Ascending aorta (tissue), 2 donors: ENCODE results near the gene DRAP1. TPM values are rescaled to one million over a fixed set of nuclear protein-coding genes. Genes with fewer than 3 reads are reported as not detected.
A peak's percentile ranks its signal among the peaks of the same experiment; 100 is the strongest.

Experiments used
- DNase-seq, 2 donors: peaks; one replicate each; pipeline ENCODE4 v3.0.0-alpha.2; 2019; ENCODE audit warnings: low spot score in 2 of 2
- H3K27ac ChIP-seq, 2 donors: fragments of 200-600 bp; sonication (generic); one replicate each; pipeline ENCODE4 v1.5.1; 2016 to 2017; ENCODE audit warnings: mild to moderate bottlenecking in 1 of 2
- H3K27me3 ChIP-seq: fragments of 200-600 bp; sonication (generic); one replicate; pipeline ENCODE4 v1.5.1; 2017
- H3K36me3 ChIP-seq, 2 donors: fragments of 200-600 bp; sonication (generic); one replicate each; pipeline ENCODE4 v1.5.1; 2016
- H3K4me1 ChIP-seq, 2 donors: fragments of 200-600 bp; sonication (generic); one replicate each; pipeline ENCODE4 v1.5.1; 2016 to 2017; ENCODE audit warnings: mild to moderate bottlenecking in 1 of 2
- H3K4me3 ChIP-seq, 2 donors: fragments of 200-600 bp; sonication (generic); one replicate each; pipeline ENCODE4 v1.5.1; 2016 to 2017; ENCODE audit warnings: mild to moderate bottlenecking in 1 of 2
- H3K9me3 ChIP-seq, 2 donors: fragments of 200-600 bp; sonication (generic); one replicate each; pipeline ENCODE4 v1.5.1; 2016
- intact Hi-C: fragments of 100-400 bp; cut with DNase I; formaldehyde crosslinking; loops from one replicate; pipeline ENCODE4 v1.15.1; 2023
- total RNA-seq: library from RNA; depleted of rRNA; stranded (reverse); fragments of >200 nt; gene quantifications from one replicate; pipeline ENCODE4 v1.1.0, GENCODE V29; 2016
- TF ChIP-seq, protein P1 (sequence below), 3 experiments: fragments of 200-600 bp in 2 of 3; fragments of 450-650 bp in 1 of 3; sonication (generic) in 2 of 3; IDR thresholded peaks; one replicate each; pipeline ENCODE4 v1.5.1; 2016 to 2019; ENCODE audit warnings: antibody characterized with exemption in 3 of 3, mild to moderate bottlenecking in 1 of 3, moderate library complexity in 1 of 3

The DRAP1 gene, protein sequence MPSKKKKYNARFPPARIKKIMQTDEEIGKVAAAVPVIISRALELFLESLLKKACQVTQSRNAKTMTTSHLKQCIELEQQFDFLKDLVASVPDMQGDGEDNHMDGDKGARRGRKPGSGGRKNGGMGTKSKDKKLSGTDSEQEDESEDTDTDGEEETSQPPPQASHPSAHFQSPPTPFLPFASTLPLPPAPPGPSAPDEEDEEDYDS
- 135 TPM for total RNA-seq

DNA sequence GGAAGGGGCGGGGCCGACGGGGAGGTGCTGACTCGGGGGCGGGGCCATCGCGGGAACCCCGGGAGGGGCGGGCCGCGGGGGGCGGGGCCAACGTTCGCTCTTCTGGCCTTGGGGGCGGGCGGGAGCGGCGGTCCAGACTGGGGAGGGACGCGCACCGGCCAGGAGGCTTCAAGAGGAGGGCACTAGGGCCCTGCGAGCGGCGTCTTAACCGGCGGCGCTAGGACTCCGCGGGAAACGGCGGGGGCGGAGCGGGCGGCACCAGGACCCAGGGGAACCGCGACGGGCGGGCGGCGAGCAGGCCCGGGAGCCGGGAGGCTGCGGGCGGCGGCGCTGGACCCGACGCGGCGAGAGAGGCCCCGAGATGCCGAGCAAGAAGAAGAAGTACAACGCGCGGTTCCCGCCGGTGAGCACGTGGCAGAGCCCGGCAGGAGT is at the start of gene DRAP1:
Gene DRAP1, plus strand, starts transcription at position 286 of the 432 bp plus-strand sequence. Its CDS starts 76 bp downstream, at position 362.
- TF ChIP-seq, protein P1, sequence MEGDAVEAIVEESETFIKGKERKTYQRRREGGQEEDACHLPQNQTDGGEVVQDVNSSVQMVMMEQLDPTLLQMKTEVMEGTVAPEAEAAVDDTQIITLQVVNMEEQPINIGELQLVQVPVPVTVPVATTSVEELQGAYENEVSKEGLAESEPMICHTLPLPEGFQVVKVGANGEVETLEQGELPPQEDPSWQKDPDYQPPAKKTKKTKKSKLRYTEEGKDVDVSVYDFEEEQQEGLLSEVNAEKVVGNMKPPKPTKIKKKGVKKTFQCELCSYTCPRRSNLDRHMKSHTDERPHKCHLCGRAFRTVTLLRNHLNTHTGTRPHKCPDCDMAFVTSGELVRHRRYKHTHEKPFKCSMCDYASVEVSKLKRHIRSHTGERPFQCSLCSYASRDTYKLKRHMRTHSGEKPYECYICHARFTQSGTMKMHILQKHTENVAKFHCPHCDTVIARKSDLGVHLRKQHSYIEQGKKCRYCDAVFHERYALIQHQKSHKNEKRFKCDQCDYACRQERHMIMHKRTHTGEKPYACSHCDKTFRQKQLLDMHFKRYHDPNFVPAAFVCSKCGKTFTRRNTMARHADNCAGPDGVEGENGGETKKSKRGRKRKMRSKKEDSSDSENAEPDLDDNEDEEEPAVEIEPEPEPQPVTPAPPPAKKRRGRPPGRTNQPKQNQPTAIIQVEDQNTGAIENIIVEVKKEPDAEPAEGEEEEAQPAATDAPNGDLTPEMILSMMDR (IDR thresholded peaks at IDR 0.05), result peak in 1 of 3 experiments; percentile 2
- Histone ChIP-seq H3K4me3 (peak within 1 kb of the TSS; percentile 79 to 98), H3K27me3 (no peaks in the 10 kb centered on the region), H3K27ac (peak within 1 kb of the TSS; percentile 96 to 98), H3K4me1 (peaks cover 43 to 45% of the 10 kb centered on the region in 2 donors), H3K36me3 (peaks cover 12 to 20% of the 10 kb centered on the region in 2 donors), H3K9me3 (no peaks in the 10 kb centered on the region)
- intact Hi-C loops, result loop anchor here (1.0 to 5.0 kb wide), 9 partner anchors 19 to 892 kb away; partner anchors contain the start of genes CFL1, FIBP, FOSL1 and KAT5
- peak; percentile 93 to 99 for DNase-seq

DNA sequence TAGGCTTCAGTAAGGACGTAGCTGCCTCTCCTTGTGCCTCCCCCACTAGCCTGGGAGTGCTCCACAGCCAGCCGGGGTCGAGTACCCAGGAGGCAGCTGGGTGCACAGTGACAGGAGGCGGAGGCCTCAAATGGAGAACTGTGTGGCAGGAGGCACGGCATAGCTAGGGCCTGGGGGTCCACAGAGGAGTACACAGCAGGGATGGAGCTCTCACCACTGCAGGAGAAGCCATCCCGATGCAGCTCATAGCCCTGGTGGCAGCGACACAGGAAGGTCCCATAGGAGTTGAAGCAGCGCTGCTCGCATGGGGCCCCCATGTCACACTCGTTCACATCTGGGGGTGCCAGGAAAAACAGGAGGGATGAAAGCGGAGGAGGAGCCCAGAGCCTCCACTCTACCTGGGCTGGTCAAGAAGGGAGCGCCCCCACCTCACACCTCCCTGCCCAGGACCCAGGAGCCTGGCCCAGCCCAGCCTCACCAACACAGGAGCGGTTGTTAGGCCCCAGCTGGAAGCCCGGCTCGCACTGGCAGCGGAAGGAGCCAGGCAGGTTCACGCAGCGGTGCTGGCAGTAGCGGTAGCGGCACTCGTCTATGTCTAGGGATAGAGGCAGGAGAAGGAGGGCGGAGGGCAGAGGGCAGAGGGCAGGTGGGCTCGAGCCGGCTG is 49.5 kb upstream of the DRAP1 start:
- intact Hi-C loops, result no loop called here
- Histone ChIP-seq H3K27me3 (no peaks in the 10 kb centered on the region), H3K9me3 (no peaks in the 10 kb centered on the region), H3K36me3 (peaks cover 32 to 48% of the 10 kb centered on the region in 2 donors), H3K4me3 (no peak overlapping the region), H3K4me1 (peaks cover 3 to 17% of the 10 kb centered on the region in 2 donors), H3K27ac (peak overlapping the region; percentile 12 to 92)
- TF ChIP-seq, protein P1 (IDR thresholded peaks at IDR 0.05), result no peak
- DNase-seq, result no peak

DNA sequence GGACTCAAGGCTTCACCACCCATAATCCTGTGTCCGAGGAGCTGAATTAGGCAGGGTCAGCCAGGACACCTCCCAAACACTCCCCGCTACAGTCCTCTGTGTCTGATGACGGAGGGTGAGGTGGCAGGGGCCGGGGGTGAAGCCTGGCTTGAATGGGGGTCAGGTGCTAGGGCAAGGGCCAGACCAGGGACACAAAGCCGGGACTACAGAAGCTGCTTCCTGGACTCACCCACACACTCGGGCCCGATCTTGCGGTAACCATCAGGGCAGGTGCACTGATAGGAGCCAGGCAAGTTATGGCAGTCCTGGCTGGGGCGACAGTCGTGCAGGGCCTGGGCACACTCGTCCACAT is 48.9 kb upstream of the DRAP1 start:
- Histone ChIP-seq H3K9me3 (no peaks in the 10 kb centered on the region), H3K27me3 (no peaks in the 10 kb centered on the region), H3K27ac (peak overlapping the region; percentile 12 to 92), H3K36me3 (peaks cover 27 to 43% of the 10 kb centered on the region in 2 donors), H3K4me3 (no peak overlapping the region), H3K4me1 (peaks cover 3 to 17% of the 10 kb centered on the region in 2 donors)
- TF ChIP-seq, protein P1 (IDR thresholded peaks at IDR 0.05), result no peak
- DNase-seq, result no peak
- intact Hi-C loops, result no loop called here

DNA sequence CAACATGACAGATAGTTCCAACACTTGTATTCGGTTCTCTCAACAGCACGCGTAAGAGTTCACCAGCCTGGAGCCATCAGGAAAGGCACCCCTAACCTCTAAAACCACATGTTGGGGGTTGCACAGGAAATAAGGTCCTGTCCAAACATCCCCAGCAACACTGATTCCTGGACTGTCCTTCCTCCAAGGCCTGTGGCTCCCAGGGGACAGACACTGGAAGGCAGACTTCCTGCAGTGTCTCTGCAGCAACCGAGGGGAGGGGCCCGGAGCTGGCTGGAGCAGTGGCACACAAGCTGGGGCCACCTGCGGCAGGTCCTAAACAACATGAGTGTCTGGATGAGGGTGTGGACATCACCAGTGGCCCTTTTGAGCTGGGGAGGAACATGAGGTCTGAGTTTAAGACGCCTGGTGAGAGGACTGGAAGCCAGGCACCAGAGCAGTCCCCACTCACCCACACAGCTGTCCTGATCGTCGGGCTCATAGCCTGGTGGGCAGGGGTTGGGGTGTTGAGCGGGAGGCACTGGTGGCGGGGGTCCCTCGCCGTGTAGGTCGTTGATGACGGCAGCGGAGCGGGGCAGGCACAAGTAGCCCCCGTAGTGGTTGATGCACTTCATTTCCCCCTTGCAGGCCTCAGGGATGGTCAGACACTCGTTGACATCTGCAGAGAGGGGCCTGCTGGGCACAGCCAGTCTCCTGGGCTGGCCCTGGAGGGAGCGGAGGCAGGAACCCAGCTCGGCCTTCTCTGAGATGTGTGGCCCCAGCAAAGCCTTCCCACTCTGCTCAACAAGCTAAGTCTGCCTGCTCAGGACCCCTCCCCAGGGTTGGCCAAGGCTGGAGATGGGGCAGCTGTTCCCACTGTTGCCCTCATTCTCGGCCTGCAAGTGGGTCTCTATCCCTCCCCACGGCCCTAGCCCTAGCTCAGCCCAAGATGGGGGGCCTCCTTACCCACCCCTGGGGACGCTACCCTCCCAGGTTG is 48.2 kb upstream of the DRAP1 start:
- Histone ChIP-seq H3K4me3 (peak overlapping the region in 1 of 2 donors; percentile 92), H3K27me3 (no peaks in the 10 kb centered on the region), H3K4me1 (peaks cover 3 to 17% of the 10 kb centered on the region in 2 donors), H3K9me3 (no peaks in the 10 kb centered on the region), H3K36me3 (peaks cover 19 to 36% of the 10 kb centered on the region in 2 donors), H3K27ac (peak overlapping the region; percentile 92 to 99)
- TF ChIP-seq, protein P1 (IDR thresholded peaks at IDR 0.05), result no peak
- intact Hi-C loops, result no loop called here
- DNase-seq, result no peak

DNA sequence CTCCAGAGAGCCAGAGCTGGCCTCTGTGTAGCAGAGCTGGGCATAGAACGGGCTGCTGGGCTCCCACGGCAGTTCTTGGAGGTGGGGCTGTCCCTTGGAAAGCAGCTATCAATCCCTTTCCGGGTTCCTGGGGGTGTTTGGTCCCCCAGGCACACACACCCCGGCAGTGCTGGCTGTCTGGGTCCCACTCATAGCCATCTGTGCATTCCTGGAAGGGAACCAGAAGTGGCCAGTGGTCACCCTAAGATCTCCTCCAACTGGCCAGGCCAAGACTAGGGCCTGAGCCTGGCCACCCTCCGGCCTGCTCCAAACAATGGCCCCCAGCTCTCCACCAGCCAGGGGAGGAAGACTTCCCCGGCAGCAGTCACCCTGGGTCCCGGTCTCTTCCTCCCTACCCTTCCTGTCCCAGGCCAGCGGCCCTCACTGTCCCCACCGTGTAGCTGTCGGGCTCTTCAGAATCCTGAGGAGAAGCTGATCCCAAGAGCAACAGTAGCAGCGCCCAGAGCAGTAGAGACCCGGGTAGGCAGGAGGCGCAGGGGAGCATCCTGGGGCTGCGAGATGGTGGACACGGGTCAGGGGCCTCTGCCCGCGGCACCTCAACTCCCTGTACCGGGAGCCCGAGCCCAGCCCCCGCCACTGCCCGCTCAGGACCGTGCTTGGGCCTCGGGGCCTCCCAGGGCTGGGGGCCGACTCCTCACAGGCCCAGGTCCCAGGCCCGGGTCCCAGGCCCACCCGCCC is 47.2 kb upstream of the DRAP1 start:
- peaks cover 3 to 17% of the 10 kb centered on the region in 2 donors for H3K4me1 ChIP-seq

More for the DNA sequence above, 47.2 kb upstream of the DRAP1 start:
- Histone ChIP-seq H3K36me3 (peaks cover 10 to 26% of the 10 kb centered on the region in 2 donors), H3K27me3 (no peaks in the 10 kb centered on the region), H3K9me3 (no peaks in the 10 kb centered on the region), H3K4me3 (peak overlapping the region; percentile 67 to 92), H3K27ac (peak overlapping the region; percentile 92 to 99)
- TF ChIP-seq, protein P1 (IDR thresholded peaks at IDR 0.05), result peak in 1 of 3 experiments; percentile 19
- DNase-seq, result no peak
- intact Hi-C loops, result no loop called here
